ENCODE results near the gene METTL22.
A peak's percentile ranks its signal among the peaks of the same experiment; 100 is the strongest.

The METTL22 gene, protein sequence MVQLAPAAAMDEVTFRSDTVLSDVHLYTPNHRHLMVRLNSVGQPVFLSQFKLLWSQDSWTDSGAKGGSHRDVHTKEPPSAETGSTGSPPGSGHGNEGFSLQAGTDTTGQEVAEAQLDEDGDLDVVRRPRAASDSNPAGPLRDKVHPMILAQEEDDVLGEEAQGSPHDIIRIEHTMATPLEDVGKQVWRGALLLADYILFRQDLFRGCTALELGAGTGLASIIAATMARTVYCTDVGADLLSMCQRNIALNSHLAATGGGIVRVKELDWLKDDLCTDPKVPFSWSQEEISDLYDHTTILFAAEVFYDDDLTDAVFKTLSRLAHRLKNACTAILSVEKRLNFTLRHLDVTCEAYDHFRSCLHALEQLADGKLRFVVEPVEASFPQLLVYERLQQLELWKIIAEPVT

DNA sequence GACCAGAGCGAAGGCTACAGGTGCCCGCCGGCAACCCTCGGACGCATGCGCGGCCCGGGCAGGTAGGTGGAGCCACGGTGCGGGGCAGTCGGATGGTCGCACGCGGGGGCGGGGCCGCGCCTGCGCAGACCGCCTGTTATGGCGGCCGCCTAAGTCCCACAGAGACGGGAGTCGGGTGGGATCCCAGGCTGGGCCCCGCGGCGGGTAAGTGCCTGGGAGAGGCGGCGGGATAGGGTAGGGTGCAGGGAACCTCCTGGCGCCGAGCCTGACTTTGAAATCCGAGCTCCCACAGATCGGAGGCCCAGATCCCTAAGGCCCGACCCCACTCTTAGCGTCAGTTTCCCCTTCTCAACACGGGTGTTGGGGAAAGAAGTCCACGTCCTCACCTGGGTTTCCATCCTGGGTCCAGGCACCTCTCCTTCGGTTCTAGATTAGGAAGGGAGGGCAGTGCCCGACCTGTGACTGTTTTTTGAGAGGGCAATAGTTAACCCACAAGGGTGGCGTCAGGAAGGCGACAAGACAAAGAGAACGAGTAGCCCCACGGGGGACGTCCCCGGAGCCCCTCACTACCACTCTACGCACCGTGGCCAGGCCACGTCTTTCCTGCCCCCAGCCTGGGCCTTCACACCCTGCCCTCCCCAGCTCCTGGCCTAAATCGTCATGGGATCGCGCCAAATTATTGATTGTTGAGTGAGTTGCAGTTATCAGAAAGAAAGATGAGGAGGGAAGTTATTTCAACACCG is at the start of gene METTL22:
Gene METTL22, plus strand, starts transcription at position 127 of the 743 bp plus-strand sequence. CDS start 3,968 bp downstream, outside the sequence.
- peak; percentile 91 to 93 for DNase-seq

DNA sequence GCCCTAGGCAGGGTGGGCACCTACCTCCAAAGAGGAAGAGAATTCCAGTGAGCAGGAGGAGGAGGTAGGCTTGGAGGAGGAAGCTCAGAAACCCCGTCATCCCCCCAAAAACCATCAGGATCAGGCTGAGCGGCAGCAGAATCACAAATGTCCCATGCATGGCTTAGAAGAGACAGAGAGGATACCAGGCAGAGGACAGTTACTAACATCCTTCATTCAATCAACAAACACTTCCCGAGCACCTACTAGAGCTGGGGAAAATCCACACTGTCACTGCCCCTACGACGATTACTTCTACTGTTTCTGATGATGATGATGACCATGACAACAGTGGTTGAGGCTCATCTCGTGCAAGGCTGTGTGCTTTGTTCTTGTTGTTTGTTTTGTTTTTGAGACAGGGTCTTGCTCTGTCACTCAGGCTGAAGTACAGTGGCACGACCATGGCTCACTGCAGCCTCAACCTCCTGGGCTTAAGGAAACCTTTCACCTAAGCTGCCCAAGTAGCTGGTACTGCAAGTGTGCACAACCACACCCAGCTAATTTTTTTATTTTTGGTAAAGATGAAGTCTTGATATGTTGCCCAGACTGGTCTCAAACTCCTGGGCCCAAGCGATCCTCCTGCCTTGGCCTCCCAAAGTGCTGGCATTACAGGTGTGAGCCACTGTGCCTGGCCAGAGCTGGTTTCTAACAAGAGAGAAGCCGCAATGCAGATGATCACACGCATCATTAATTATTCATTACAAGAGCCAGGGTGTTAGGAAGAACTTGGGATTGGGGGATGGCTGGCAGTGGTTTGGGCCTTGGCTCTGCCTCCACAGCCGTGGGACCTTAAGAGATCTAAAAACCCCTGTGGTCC is 49.2 kb upstream of the METTL22 start:
- DNase-seq = no peak

DNA sequence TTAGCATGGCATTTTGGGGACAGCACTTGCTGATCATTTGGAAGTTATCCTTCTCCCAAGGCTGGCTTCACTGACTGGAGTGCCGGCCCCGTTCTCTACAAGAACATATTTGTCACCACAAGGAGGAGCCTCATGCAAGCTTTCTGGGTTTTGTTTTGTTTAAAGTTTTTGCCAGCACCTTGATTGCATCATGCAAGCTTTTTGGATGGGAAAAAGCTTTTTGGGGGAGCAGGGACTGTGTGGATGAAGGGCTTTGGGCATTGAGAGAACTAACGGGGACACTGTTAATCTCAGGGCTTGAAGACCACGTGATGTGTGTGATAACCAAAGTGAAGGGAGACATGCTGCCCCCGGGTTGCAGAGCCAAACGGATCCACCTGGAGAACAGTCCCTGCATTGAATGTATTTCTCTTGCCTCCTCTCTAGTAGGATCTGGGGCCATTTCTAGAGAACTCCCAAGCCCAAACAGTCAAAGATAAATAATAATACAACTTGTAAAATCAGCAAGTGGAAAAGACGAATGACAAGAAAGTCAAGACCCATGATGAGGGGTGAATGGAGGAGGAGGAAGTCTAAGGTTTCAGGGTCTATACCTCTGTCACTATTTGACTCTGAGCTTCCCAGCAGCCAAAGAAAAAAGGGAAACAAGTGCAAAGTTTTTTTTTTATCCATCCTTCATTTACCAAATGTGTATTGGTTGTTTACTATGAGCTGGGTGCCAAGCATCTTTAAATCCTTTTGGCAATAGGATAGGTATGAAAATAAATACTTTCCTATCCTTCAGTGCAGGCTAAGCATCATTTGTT is 48.4 kb upstream of the METTL22 start:
- peak in 1 of 2 donors; percentile 6 for DNase-seq

DNA sequence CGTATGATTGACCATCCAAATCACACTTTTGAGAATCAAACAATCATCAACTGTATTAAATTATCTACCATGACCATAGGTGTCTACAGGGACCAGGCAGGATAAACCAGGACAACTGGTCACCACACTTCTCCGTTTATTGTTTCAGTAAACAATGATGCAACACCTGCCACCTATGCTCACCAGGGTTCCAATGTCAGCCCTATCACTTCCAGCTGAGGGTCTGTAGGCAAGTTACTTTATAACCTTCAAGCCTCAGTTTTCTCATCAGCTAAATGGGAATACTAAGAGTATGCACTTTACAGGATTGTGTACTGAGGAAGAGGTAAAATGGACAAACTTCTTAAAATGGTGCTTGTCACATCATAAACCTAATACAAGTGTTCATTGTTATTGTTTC is 46.1 kb upstream of the METTL22 start:
- no peak for DNase-seq

DNA sequence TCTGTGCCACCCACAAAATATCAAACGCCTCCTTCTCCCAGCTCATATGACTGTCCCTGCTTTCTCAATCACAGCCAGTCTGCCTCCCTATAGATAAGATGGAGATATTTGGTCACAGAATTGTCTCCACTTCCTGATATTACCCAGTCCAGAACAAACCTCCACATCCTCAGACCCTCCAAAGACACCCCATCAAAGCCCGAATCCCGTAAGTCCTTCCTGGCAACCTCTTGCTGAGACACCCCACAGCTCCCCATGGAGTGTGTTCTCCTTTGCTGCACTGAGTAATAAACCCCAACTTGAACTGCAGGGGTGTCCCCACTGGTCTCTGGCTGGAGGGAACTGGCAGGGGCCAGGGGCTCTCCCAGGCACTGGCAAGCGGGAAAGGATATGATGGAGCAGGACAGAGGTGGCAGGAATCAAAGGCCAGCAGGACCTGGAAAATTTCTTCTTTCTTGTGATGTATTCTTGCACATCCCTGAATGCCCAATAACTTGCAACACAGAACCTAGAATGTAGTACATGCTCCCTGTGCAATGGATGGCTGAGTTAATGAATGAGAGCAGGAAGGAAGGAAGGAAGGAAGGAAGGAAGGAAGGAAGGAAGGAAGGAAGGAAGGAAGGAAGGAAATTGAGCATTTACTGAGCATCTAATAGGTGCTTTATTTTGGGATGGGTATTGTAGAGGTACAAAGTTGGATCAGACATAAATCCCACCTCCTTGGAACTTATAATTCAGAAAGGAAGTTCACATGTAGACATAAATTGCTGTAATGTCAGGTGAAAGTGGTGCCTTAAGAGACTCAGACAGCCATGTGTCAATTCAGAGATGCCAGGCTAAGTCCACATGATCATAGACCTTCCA is 45.1 kb upstream of the METTL22 start:
- no peak for DNase-seq

DNA sequence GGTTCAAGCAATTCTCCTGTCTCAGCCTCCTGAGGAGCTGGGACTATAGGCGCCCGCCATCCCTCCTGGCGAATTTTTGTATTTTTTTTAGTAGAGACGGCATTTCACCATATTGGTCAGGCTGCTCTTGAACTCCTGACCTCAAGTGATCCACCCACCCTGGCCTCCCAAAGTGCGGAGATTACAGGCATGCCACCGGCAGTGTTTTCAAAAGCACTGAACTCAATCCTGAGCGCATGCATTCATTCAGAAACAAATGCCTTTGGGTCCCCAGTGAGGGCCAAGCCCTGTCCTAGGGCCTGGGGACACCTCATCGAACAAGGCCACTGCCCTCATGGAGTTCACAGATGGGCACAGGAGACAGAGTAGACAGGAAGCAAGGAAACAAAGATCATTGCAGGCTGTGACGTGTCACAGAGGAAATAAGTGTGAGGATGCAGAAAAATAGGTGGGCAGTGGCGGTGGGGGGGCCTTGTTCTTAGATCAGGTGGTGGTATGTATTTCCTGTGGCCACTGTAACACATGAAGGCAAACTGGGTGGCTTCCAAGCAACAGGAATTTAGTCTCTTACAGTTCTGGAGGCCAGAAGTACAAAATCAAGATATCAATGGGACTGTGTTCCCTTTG is 43.7 kb upstream of the METTL22 start:
- DNase-seq = no peak

DNA sequence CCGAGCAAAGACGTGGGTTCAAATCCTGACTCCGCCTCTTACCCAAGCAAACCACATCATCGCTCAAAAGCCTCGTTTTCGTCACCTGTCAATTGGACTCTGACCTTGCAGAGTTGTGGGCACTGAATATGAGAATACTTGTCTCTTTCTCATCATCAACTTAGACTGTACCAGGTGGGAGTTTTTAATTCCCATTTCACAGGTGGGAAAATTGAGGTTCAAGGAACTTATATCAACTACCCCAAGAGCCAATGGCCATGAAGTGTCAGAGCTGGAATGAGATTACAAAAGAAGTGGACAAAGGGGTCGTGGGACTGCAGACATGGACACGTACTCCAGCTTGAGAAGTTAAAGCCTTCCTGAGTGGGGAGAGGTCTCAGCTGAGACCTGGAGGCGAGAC is 41.9 kb upstream of the METTL22 start:
- DNase-seq = no peak

DNA sequence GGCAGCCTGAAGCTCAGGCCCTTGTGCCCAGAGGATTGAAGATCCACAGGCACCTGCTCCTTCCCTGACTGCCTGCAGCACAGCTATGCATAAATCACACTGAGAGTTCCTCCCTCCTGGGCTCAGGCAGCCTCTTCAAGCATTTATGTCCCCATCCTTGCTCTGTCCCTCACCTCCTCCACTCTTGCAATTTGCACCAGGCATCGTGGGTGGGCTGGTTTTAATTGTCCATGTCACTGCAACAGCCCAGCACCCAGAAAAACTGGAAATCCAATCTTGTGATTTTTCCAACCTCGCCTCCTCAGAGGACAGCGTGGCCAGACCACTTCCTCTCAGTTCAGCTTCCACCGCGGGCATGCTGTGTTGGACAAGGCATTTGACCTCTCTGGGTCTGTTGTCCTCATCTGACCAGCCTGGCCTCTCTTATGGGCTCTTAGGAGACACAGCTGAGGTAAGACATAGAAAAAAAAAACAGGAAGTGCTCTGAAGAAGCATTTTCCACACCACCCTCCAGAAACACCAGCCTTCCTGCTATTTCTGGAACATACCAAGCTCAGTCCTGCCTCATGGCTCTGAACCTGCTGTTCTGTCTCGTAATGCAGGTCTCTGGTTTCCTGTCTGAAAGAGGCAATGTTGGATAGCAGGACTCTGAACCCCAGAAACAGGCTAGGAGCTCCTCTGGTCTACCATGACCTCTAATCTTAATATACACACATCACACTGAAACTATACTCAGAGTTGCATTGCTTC is 39.5 kb upstream of the METTL22 start:
- no peak for DNase-seq

DNA sequence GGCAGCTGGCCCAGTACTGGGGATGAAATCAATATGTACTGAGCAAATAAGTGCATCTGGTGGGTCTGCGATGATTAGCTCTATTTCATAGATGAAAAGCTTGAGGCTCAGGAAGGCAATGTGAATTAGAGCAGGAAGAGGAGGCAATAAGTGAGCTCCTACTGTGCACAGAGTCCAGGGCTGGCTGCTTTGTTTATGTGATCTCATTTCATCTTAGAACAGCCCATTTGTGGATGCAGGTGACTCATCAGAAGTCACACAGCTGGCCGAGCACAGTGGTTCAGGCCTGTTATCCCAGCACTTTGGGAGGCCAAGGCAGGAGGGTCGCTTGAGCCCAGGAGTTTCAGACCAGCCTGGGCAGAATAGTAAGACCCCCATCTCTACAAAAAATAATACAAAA is 38.3 kb upstream of the METTL22 start:
- no peak for DNase-seq

DNA sequence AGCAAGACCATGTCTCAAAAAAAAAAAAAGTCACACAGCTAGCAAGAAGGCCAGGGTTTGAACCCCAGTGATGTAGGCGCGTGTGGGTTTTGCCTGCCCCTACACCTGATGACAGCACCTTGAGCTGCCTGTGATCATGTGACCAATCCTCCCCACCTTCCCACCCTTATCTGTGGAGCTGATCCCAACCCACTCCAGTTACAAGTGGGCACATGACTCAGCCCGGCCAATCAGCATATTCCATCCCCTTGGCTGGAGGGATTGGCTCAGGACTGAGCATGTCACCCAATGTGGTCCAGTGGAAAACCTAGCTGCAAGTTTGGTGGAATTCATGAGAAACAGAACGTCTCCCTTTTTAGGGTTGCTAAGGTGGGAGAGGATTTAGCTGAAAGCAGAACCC is 37.8 kb upstream of the METTL22 start:
- no peak for DNase-seq

DNA sequence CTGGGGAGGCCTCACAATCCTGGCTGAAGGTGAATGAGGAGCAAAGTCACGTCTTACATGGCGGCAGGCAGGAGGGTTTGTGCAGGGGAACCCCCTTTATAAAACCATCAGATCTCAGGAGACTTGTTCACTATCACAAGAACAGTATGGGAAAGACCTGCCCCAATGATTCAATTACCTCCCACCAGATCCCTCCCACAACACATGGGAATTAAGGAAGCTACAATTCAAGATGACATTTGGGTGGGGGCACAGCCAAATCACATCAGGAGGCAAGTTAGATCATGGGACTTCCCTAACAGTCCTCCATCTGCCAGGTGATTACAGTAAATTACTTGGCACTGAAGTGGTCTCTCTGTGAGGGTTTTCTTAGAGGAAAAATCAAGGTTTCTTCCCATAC is 36.5 kb upstream of the METTL22 start:
- DNase-seq = no peak

DNA sequence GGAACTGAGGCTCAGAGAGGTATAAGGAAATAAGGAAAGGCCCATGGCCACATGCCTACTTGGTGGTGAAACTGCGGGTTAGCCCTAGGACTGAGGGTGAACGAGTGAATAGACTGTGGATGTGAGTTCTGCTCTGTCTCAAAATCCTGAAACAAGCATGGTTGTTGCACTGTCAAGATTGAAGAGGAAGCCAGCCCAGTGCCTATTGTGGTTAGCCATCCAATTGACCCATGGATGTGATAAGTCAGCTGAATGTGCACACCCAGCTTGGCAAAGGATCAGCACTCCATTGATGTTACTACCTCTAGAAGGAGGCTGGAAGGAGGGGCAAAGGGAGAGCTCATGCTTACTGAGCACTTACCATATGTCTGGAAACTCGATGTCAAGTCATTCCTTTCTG is 35.6 kb upstream of the METTL22 start:
- no peak for DNase-seq

DNA sequence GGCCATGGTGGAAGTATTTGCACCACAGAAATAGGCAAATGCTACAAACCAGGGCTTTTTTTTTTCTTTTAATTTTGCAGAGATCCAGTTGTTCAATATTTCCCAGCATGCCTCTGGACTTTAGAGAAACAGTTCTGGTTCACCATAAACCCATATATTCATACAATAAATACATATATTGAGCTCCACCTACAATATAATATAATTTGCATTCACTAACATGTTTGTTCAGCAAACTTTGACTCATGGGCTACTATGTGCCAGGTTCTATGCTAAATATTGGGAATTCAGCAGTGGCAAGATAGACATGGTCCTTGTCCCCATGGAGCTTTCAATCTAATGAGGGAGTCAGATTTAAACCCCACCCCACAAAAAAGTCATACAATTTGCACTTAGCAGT is 34.4 kb upstream of the METTL22 start:
- DNase-seq = no peak

DNA sequence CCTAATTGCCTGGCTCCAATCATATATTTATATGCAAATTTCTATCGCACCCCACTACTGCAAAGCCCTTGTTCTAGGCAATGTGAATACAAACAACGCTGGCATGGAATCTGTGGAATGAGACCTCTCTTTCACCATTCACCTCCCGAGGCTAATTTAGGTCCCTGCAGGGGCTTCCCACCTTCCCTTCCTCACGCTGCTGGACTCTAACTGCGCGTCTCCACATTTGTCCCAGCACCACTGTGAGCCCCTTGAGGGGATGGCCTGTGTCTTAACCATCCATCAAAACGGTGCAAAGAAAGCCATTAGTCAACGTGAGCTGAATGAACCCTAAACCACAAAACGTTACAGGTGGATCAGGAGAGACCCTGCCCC is 32.8 kb upstream of the METTL22 start:
- no peak for DNase-seq

DNA sequence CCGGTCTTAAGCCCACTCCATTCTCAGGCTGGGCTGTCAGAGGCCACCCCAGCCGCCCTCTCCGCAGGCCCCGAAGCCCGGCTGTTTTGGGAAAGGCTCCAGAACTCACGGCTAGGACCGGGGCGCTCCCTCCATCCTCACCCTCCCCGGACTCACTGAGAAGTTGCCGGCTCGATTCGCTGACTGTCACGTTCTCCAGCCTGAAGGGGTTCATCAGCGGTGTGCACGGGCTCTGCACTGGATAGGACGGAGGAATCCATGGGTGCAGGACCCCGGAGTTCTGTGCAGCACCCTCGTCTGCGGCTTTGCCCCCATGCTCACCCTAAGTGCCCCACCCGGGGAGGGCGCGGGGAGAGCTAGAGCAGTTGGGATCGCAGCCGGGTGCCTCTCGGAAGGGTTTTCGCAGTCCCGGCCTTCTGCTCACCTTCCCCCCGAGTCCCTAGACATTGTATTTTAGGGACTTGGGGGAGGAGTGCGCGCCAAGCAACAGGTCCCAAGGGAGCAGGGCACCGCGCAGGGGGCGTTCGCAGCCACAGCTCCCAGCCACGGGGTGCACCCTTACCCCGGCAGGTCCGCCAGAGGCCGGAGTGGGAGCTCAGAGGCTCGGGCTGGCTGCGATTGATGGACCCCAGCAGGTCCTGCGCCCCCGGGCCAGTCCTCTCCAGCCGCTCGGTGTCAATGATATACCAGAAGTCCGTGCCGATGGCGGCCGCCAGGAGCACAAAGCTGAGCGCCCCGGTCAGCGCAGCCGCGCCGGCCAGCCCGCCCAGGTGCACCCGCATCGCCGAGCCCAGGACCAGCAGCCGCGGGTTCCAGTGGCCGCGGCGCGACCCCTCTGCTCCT is 32.2 kb upstream of the METTL22 start:
- no peak for DNase-seq

DNA sequence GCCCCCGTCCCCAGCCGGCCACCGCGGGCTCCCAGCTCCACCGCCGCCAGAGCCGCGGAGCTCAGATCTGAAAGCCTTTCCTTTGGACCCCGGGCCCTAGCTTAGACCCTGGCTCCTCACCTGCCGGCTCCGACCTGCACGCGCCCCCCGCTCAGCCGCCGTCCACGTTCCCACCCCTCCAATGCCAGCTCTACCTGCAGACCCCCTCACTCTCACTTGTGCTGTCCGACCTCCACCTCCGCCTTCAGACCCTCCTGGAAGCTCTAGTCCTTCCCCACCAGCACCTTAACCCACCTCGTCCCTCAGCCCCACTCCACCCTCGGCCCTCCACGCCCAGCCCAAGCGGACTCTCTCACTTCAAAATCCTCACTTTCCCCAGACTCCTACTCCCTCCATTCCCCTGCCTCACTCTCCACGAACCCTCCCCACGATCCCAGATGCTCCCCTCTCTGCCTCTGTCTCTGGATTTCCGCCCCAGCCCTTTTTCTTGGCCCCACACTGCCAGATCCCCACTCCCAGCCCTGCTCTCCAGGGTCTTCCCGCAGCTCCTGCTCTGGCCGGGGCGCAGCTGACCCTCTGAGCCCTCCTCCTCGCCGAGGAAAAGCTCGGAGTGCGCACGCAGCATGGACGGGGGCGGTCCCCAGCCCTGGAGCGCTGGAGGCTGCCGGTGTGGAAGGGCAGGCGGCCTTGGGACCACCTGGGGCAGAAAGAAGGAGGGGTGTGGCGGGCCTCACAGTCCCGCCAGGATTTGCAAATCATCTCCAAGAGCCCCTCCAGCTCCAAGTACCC is 31.4 kb upstream of the METTL22 start, which contains the start of gene TMEM114:
Gene TMEM114, minus strand, starts transcription at position 612 of the 789 bp plus-strand sequence. CDS start 673 bp downstream, outside the sequence.
- DNase-seq = no peak

DNA sequence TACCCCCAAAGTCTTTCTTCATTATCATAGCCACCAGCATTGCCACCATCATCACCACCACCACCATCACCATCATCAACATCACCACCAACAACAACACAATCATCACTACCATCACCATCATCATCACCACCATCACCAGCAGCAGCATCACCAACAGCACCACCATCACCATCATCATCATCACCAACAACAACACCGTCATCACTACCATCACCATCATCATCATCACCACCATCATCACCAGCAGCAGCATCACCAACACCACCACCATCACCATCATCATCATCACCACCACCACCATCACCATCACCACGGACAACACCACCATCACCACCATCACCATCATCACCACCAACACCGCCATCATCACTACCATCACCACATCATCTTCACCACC is 30.7 kb upstream of the METTL22 start:
- DNase-seq = no peak

DNA sequence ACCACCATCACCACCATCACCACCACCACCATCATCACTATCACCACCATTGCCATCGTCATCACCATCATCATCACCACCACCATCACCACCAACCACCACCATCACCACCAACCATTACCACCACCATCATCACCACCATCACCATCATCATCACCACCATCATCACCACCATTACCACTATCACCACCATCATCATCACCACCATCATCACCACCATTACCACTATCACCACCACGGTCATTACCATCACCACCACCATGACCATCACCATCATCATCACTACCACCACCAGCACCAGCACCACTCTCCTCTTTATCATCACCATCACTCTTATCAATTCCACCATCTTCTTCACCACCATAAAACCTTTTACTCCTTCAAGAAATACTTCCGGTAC is 30.0 kb upstream of the METTL22 start:
- no peak for DNase-seq
